ENCODE results near the gene TRPM3.

TRPM3 gene

DNA sequence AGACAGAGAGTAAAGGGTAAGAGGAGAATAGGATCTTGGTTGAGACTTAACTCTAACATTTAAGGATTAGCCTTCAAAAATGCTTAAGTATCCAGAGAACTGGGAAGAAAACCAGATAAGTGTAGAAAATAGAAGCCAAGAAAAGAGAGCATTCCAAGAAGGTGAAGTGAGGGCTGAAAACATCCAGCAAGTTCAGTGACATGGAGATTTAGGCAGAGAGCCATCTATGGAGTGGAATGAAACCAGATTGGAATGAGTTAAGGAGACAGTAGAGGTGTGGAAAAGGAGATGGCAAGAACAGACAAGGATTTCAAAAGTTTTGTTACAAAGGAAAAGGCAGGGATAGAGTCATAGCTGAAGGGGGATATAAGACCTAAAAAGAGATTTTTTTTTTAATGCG, 188.1 kb downstream of the TRPM3 start:
- Histone ChIP-seq H3K36me3 (replicated peaks; ENCODE audit: low read depth, low read length) (no peaks in the 10 kb centered on the region), H3K79me2 (ENCODE audit: low read length) (no peaks in the 10 kb centered on the region), H3K9me3 (ENCODE audit: insufficient read depth, low read length) (no peaks in the 10 kb centered on the region), H3K4me3 (ENCODE audit: low read length) (no peak overlapping the region), H3K4me2 (ENCODE audit: low read length) (no peak overlapping the region), H3K9ac (ENCODE audit: low read length) (no peak overlapping the region), H3K4me1 (ENCODE audit: low read length) (no peaks in the 10 kb centered on the region), H3K27ac (ENCODE audit: low read length) (no peak overlapping the region), H3K27me3 (ENCODE audit: low read depth, low read length) (peaks cover 14% of the 10 kb centered on the region; the same call in 1 of the 2 replicates), H2AFZ (ENCODE audit: low read depth, low read length) (no peak overlapping the region), H4K20me1 (ENCODE audit: insufficient read depth, low read length) (no peaks in the 10 kb centered on the region)
- TF ChIP-seq EZH2phosphoT487 (IDR thresholded peaks at IDR 0.05; ENCODE audit: low read depth): no peak
- TF ChIP-seq, protein P1, sequence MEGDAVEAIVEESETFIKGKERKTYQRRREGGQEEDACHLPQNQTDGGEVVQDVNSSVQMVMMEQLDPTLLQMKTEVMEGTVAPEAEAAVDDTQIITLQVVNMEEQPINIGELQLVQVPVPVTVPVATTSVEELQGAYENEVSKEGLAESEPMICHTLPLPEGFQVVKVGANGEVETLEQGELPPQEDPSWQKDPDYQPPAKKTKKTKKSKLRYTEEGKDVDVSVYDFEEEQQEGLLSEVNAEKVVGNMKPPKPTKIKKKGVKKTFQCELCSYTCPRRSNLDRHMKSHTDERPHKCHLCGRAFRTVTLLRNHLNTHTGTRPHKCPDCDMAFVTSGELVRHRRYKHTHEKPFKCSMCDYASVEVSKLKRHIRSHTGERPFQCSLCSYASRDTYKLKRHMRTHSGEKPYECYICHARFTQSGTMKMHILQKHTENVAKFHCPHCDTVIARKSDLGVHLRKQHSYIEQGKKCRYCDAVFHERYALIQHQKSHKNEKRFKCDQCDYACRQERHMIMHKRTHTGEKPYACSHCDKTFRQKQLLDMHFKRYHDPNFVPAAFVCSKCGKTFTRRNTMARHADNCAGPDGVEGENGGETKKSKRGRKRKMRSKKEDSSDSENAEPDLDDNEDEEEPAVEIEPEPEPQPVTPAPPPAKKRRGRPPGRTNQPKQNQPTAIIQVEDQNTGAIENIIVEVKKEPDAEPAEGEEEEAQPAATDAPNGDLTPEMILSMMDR (IDR thresholded peaks at IDR 0.05; ENCODE audit: low read depth, low read length): no peak

DNA sequence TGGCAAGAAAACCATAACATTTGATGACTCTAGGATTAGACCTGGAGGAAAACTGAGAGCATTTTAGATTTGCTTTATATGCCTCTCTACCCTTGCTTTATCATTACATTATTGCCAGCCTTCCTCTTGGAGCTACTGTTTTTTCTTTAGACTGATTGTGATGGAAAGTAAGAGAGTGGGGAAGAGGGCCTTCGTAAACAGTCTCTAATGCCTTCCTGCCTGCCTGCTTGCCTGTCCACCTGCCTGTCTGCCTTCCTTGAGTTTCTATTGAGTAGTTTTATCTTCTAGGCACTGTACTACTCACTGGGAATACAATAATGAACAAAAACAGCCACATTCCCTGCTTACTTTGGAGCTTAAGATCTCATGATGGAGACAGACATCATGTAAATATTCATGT, 189.3 kb downstream of the TRPM3 start:
- Histone ChIP-seq H3K36me3 (replicated peaks; ENCODE audit: low read depth, low read length) (no peaks in the 10 kb centered on the region), H2AFZ (ENCODE audit: low read depth, low read length) (no peak overlapping the region), H3K27ac (ENCODE audit: low read length) (no peak overlapping the region), H3K79me2 (ENCODE audit: low read length) (no peaks in the 10 kb centered on the region), H3K9ac (ENCODE audit: low read length) (no peak overlapping the region), H3K4me3 (ENCODE audit: low read length) (no peak overlapping the region), H3K4me2 (ENCODE audit: low read length) (no peak overlapping the region), H3K27me3 (ENCODE audit: low read depth, low read length) (peaks cover 14% of the 10 kb centered on the region; the same call in 1 of the 2 replicates), H3K4me1 (ENCODE audit: low read length) (no peaks in the 10 kb centered on the region), H3K9me3 (ENCODE audit: insufficient read depth, low read length) (no peaks in the 10 kb centered on the region), H4K20me1 (ENCODE audit: insufficient read depth, low read length) (no peaks in the 10 kb centered on the region)
- TF ChIP-seq, protein P1 (IDR thresholded peaks at IDR 0.05; ENCODE audit: low read depth, low read length): no peak
- TF ChIP-seq EZH2phosphoT487 (IDR thresholded peaks at IDR 0.05; ENCODE audit: low read depth): no peak

DNA sequence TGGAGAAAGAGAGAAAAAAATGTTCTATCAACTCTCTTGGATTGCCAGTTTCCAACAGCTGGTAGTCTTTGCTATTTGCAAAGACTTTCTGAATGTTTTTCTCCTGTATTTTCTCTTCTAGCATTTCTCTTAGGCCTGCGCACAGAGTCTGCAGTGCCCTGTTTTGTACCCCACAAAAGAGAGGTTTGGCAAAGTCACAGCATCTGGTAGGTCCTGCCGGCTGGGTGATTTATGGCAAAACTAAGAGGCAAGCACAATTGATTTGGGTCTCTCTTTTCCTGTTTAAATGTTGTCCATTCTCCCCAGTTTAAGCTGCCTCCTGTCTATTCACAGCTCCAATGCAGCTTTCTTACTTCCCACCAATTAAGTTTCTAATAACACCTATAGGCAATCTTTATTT, 193.9 kb downstream of the TRPM3 start:
- H3K9me3 ChIP-seq (ENCODE audit: insufficient read depth, low read length): no peaks in the 10 kb centered on the region
- no peaks in the 10 kb centered on the region for H3K79me2 ChIP-seq (ENCODE audit: low read length)
- H3K4me1 ChIP-seq (ENCODE audit: low read length): no peaks in the 10 kb centered on the region
- H4K20me1 ChIP-seq (ENCODE audit: insufficient read depth, low read length): no peaks in the 10 kb centered on the region
- H3K4me2 ChIP-seq (ENCODE audit: low read length): no peak overlapping the region
- no peak overlapping the region for H3K4me3 ChIP-seq (ENCODE audit: low read length)
- H3K9ac ChIP-seq (ENCODE audit: low read length): no peak overlapping the region
- H3K36me3 ChIP-seq (replicated peaks; ENCODE audit: low read depth, low read length): no peaks in the 10 kb centered on the region
- no peaks in the 10 kb centered on the region for H3K27me3 ChIP-seq (ENCODE audit: low read depth, low read length)
- no peak overlapping the region for H2AFZ ChIP-seq (ENCODE audit: low read depth, low read length)
- H3K27ac ChIP-seq (ENCODE audit: low read length): no peak overlapping the region
- no peak for TF ChIP-seq EZH2phosphoT487 (IDR thresholded peaks at IDR 0.05; ENCODE audit: low read depth)
- TF ChIP-seq, protein P1 (IDR thresholded peaks at IDR 0.05; ENCODE audit: low read depth, low read length): no peak

DNA sequence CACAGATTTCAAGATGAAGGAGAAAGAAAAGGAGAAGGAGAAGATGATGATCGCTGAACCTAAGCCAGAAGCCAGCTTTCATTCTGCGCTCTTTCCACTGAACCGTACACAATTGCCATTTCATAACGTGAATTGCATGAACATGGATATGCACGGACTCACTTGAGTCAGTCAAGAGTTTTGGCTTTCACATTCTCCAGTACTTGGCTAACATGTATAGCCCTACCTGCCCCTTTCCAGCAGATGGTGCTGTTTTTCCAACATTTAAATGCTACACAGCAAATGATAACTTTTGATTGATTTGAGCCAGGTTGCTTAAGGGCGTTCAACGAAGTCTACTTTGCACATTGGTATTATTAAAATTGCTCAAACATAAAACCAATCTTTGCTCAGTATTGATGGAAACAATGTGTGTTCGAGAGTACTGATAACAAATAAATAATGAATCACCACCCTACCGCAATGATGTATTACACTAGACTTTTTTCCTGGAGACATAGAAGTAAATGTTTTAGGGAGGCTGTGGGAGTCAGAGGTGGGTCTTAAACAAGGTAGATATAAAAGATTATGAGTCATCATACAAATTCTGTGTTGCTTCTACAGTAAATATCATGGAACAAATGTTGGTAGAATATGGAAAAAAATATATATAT, 196.4 kb downstream of the TRPM3 start:
- Histone ChIP-seq H3K27me3 (ENCODE audit: low read depth, low read length) (no peaks in the 10 kb centered on the region), H4K20me1 (ENCODE audit: insufficient read depth, low read length) (no peaks in the 10 kb centered on the region), H3K4me1 (ENCODE audit: low read length) (no peaks in the 10 kb centered on the region), H3K27ac (ENCODE audit: low read length) (no peak overlapping the region), H3K79me2 (ENCODE audit: low read length) (no peaks in the 10 kb centered on the region), H2AFZ (ENCODE audit: low read depth, low read length) (no peak overlapping the region), H3K4me3 (ENCODE audit: low read length) (no peak overlapping the region), H3K4me2 (ENCODE audit: low read length) (no peak overlapping the region), H3K9ac (ENCODE audit: low read length) (no peak overlapping the region), H3K36me3 (replicated peaks; ENCODE audit: low read depth, low read length) (no peaks in the 10 kb centered on the region), H3K9me3 (ENCODE audit: insufficient read depth, low read length) (no peaks in the 10 kb centered on the region)
- TF ChIP-seq EZH2phosphoT487 (IDR thresholded peaks at IDR 0.05; ENCODE audit: low read depth): no peak
- TF ChIP-seq, protein P1 (IDR thresholded peaks at IDR 0.05; ENCODE audit: low read depth, low read length): peak; percentile 75

Data from OCI-LY3 (cell line).